HG02610 (cell line): Measurements from ENCODE around the gene ST6GALNAC2.
"Not testable (repeated sequence)": the region's sequence is repeated elsewhere in the genome, so short reads cannot be mapped to it uniquely, and the experiment has no call there.

Experiments
- ATAC-seq: cut with Tn5 transposase; IDR thresholded peaks from one replicate; pipeline ENCODE4 v1.9.1; 2021; ENCODE audit warnings: mild to moderate bottlenecking, moderate library complexity; ENCODE audit not compliant: unreplicated experiment

The ST6GALNAC2 gene

GRCh38 chr17:76585649-76586593 is at the start of gene ST6GALNAC2:
Gene ST6GALNAC2, minus strand, starts transcription at chr17:76585860. Its CDS starts 52 bp downstream, at chr17:76585808.
- no peak for ATAC-seq

DNA sequence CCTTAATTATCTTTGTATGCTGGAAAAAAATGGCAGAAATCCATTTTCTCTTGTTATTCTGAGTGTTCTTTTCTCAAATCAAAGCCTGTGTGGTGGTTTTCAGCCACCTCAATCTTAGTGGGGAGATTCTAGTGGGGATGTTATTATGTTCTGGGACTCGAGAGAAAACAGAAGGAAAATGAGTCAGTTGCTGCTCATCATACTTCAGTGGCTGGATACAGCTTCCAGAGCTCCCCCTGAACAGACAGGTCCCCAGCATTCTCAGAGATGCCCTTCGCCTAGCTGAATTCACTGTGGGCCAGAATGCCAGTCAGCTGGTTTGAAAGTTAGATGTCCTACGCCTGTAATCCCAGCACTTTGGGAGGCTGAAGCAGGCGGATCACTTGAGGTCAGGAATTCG is 49.4 kb upstream of the ST6GALNAC2 start:
- no peak for ATAC-seq

- ATAC-seq: no peak
These were observed 48.1 kb upstream of the ST6GALNAC2 start for GRCh38 chr17:76633628-76634328.

GRCh38 chr17:76631821-76632565 is 46.3 kb upstream of the ST6GALNAC2 start:
- ATAC-seq: no peak

- no peak for ATAC-seq
These were observed 44.5 kb upstream of the ST6GALNAC2 start for GRCh38 chr17:76630151-76630550.

GRCh38 chr17:76627510-76627909 is 41.9 kb upstream of the ST6GALNAC2 start:
- ATAC-seq: no peak

GRCh38 chr17:76626442-76626841 is 40.8 kb upstream of the ST6GALNAC2 start:
- no peak for ATAC-seq

GRCh38 chr17:76625496-76625895 is 39.8 kb upstream of the ST6GALNAC2 start:
- ATAC-seq: no peak

DNA sequence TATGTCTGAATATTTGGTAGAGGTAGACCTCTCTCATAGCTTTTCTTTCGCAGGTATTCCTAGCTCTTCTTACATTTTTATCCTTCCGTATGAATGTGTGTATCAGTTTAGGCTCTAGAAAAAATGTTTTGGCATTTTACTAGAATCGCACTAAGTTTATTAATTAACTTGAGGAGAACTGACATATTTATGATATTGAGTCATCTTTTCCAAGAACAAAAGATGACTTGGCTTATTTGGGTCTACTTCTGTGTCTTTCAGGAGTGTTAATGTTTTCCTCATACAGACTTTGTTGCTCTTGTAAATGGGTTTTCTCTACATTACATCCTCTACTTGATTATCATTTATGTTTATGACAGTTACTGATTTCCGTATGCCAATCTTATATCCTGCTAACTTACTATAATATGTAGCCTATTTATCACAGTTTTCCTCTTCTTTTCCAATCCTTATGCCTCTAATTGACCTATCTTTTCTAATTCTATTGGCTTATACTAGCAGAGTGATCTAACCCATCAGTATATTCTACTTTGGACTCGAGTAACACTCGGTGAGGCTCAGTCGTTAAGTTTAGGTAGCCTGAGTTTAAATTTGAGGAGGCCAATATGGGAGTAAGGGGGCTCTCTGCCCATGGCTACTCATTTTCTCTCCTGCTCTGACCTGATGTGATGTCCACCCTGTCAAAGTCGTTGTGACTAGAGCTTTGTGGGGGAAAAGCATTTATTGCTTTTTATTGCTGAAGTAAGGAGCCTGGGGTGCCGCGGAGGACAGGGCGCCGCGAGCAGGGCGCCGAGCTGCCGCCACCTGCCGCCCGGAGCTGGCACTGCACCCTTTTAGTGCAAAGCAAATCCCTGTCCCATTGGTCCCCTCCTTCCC is 37.8 kb upstream of the ST6GALNAC2 start:
- ATAC-seq: no peak

- no peak for ATAC-seq
These were observed 32.2 kb upstream of the ST6GALNAC2 start for GRCh38 chr17:76617838-76618237.

- no peak for ATAC-seq
These were observed 29.4 kb upstream of the ST6GALNAC2 start for GRCh38 chr17:76614912-76615617.

DNA sequence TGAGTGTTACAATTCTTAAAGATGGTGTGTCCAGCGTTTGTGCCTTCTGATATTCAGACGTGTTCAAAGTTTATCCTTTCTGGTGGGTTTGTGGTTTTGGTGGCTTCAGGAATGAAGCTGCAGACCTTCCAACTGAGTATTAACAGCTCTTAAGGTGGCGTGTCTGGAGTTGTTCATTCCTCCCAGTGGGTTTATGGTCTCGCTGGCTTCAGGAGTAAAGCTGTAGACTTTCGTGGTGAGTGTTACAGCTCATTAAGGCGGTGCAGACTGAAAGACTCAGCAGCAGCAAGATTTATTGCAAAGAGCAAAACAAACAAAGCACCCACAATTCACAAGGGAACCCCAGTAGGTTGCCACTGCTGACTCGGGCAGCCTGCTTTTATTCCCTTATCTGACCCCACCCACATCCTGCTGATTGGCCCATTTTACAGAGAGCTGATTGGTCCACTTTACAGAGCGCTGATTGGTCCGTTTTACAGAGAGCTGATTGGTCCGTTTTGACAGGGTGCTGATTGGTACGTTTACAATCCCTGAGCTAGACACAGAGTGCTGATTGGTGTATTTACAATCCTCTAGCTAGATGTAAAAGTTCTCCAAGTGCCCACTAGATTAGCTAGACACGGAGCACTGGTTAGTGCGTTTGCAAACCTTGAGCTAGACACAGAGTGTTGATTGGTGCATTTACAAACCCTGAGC is 28.6 kb upstream of the ST6GALNAC2 start:
- not testable (repeated sequence) for ATAC-seq

- ATAC-seq: no peak
These were observed 27.6 kb upstream of the ST6GALNAC2 start for GRCh38 chr17:76612977-76613851.

- no peak for ATAC-seq
These were observed 26.8 kb upstream of the ST6GALNAC2 start for GRCh38 chr17:76612465-76612864.

GRCh38 chr17:76611758-76612157 is 26.1 kb upstream of the ST6GALNAC2 start:
- ATAC-seq: no peak

- not testable (repeated sequence) for ATAC-seq
These were observed 25.6 kb upstream of the ST6GALNAC2 start for GRCh38 chr17:76611080-76611749.

GRCh38 chr17:76606685-76607084 is 21.0 kb upstream of the ST6GALNAC2 start:
- not testable (repeated sequence) for ATAC-seq
